ENCODE results near the gene GRB14.
"Not testable (repeated sequence)": the region's sequence is repeated elsewhere in the genome, so short reads cannot be mapped to it uniquely, and the experiment has no call there.

GRB14 gene

DNA sequence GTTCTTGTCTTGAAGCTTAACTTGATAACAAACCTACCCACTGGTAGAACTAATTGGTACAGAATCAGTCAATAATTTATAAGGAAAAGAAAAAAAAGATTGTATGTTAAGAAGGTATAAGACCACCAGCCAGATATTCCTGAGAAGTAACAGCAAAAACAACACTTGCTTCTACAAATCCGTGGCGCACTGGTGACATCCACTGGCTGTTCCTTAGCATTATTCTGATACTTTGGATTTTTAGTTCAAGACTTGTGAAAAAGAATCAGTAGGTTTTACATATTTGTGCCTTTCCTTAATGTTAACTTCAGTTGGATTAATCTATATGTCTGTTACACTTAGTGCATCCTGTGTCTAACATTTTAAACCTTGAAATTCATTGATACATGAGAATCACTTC lies 141.8 kb downstream of the GRB14 start:
- H3K27me3 ChIP-seq (replicated peaks), result no peaks in the 10 kb centered on the region
- DNase-seq, result peak; percentile 30
- H3K27ac ChIP-seq, result no peak overlapping the region
- H3K36me3 ChIP-seq (replicated peaks), result no peaks in the 10 kb centered on the region
- H3K4me3 ChIP-seq (ENCODE audit: low read depth, low read length), result no peak overlapping the region
- in situ Hi-C loops (cut with HindIII; ENCODE audit: low pct_ligation_motif_present, low sequenced_read_pairs), result loop anchor here (25.0 kb wide), 1 partner anchor 1317 kb away; no protein-coding TSS in a partner anchor
- peak; percentile 64 for TF ChIP-seq CTCF (IDR thresholded peaks at IDR 0.05; ENCODE audit: low read depth, low read length, missing control alignments)

DNA sequence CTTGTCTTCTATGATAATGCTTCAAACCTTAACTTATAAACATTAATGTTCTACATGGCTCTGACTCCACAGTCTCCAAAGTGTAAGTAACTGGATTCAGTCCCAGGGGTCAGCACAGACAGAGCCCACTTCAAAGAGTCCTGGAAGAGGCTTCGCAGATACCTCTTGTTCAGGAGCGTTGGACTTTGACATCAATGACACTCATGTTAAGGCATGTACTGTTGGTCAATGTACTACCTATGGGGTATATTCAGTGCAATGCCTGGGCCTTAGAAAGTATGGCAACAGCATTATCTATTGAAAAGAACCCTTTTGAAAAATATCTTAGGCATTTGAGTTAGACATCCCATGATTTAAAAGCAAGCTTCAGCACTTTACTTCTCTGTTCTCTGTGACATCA lies 143.1 kb downstream of the GRB14 start:
- in situ Hi-C loops (cut with HindIII; ENCODE audit: low pct_ligation_motif_present, low sequenced_read_pairs), result loop anchor here (25.0 kb wide), 1 partner anchor 1316 kb away; no protein-coding TSS in a partner anchor
- Histone ChIP-seq H3K27ac (no peak overlapping the region), H3K4me3 (ENCODE audit: low read depth, low read length) (no peak overlapping the region), H3K36me3 (replicated peaks) (no peaks in the 10 kb centered on the region), H3K27me3 (replicated peaks) (no peaks in the 10 kb centered on the region)
- no peak for TF ChIP-seq CTCF (IDR thresholded peaks at IDR 0.05; ENCODE audit: low read depth, low read length, missing control alignments)
- no peak for DNase-seq

GRCh38 chr2:164474873-164475272 lies 146.4 kb downstream of the GRB14 start:
- no peak for TF ChIP-seq CTCF (IDR thresholded peaks at IDR 0.05; ENCODE audit: low read depth, low read length, missing control alignments)
- Histone ChIP-seq H3K27me3 (replicated peaks) (no peaks in the 10 kb centered on the region), H3K27ac (no peak overlapping the region), H3K4me3 (ENCODE audit: low read depth, low read length) (no peak overlapping the region), H3K36me3 (replicated peaks) (no peaks in the 10 kb centered on the region)
- in situ Hi-C loops (cut with HindIII; ENCODE audit: low pct_ligation_motif_present, low sequenced_read_pairs), result loop anchor here (25.0 kb wide), 1 partner anchor 1313 kb away; no protein-coding TSS in a partner anchor
- no peak for DNase-seq

- no peak for TF ChIP-seq CTCF (IDR thresholded peaks at IDR 0.05; ENCODE audit: low read depth, low read length, missing control alignments)
- H3K27ac ChIP-seq, result no peak overlapping the region
- in situ Hi-C loops (cut with HindIII; ENCODE audit: low pct_ligation_motif_present, low sequenced_read_pairs), result no loop called here
- H3K4me3 ChIP-seq (ENCODE audit: low read depth, low read length), result no peak overlapping the region
- no peak for DNase-seq
- H3K27me3 ChIP-seq (replicated peaks), result no peaks in the 10 kb centered on the region
- H3K36me3 ChIP-seq (replicated peaks), result no peaks in the 10 kb centered on the region
These were observed 148.3 kb downstream of the GRB14 start for GRCh38 chr2:164473021-164473420.

- DNase-seq; H3K27me3 ChIP-seq (replicated peaks); in situ Hi-C loops (cut with HindIII; ENCODE audit: low pct_ligation_motif_present, low sequenced_read_pairs); H3K36me3 ChIP-seq (replicated peaks); H3K27ac ChIP-seq; H3K4me3 ChIP-seq (ENCODE audit: low read depth, low read length): not testable (repeated sequence)
These were observed 156.2 kb downstream of the GRB14 start for GRCh38 chr2:164465047-164465446.

GRCh38 chr2:164464376-164464775 lies 156.9 kb downstream of the GRB14 start:
- in situ Hi-C loops (cut with HindIII; ENCODE audit: low pct_ligation_motif_present, low sequenced_read_pairs), result no loop called here

More at GRCh38 chr2:164464376-164464775, 156.9 kb downstream of the GRB14 start:
- no peaks in the 10 kb centered on the region for H3K27me3 ChIP-seq (replicated peaks)
- H3K27ac ChIP-seq, result no peak overlapping the region
- no peak for TF ChIP-seq CTCF (IDR thresholded peaks at IDR 0.05; ENCODE audit: low read depth, low read length, missing control alignments)
- H3K36me3 ChIP-seq (replicated peaks), result no peaks in the 10 kb centered on the region
- no peak overlapping the region for H3K4me3 ChIP-seq (ENCODE audit: low read depth, low read length)
- no peak for DNase-seq

Data from brain microvascular endothelial cell (primary cell).